Smooth muscle cell (in vitro differentiated cells): ENCODE results near the gene SPA17. TPM values are rescaled to one million over a fixed set of nuclear protein-coding genes. Genes with fewer than 3 reads are reported as not detected.

ENCODE experiments used
- DNase-seq: peaks from one replicate; lab custom pipeline; 2025; ENCODE audit not compliant: unreplicated experiment; lab: John Stamatoyannopoulos, UW
- H2AFZ ChIP-seq: fragments of 200-600 bp; sonication (generic); 2 replicates; pipeline ENCODE4 v1.6.0; 2016; ENCODE audit warnings: antibody characterized with exemption, low read depth, mild to moderate bottlenecking
- H3F3A ChIP-seq: fragments of 200-600 bp; sonication (generic); 2 replicates; pipeline ENCODE4 v1.6.0; 2017; ENCODE audit warnings: antibody characterized with exemption, low read depth
- H3K27ac ChIP-seq: fragments of 200-600 bp; sonication (generic); 2 replicates; pipeline ENCODE4 v1.5.1; 2016; ENCODE audit warnings: low read depth, mild to moderate bottlenecking
- H3K27me3 ChIP-seq: fragments of 200-600 bp; sonication (generic); 2 replicates; pipeline ENCODE4 v1.6.1; 2016; ENCODE audit warnings: low read depth, mild to moderate bottlenecking
- H3K36me3 ChIP-seq: fragments of 200-600 bp; sonication (generic); 2 replicates; pipeline ENCODE4 v1.5.1; 2016; ENCODE audit warnings: low read depth
- H3K4me1 ChIP-seq: fragments of 200-600 bp; sonication (generic); 2 replicates; pipeline ENCODE4 v1.5.1; 2016; ENCODE audit warnings: low read depth
- H3K4me2 ChIP-seq: fragments of 200-600 bp; sonication (generic); 2 replicates; pipeline ENCODE4 v1.6.0; 2016; ENCODE audit warnings: mild to moderate bottlenecking
- H3K4me3 ChIP-seq: fragments of 200-600 bp; sonication (generic); 2 replicates; pipeline ENCODE4 v1.5.1; 2016; ENCODE audit warnings: mild to moderate bottlenecking
- H3K79me2 ChIP-seq: fragments of 200-600 bp; sonication (generic); 2 replicates; pipeline ENCODE4 v1.6.0; 2016; ENCODE audit warnings: low read depth, mild to moderate bottlenecking
- H3K9ac ChIP-seq: fragments of 200-600 bp; sonication (generic); 2 replicates; pipeline ENCODE4 v1.6.0; 2016; ENCODE audit warnings: low read depth
- H3K9me3 ChIP-seq: fragments of 200-600 bp; sonication (generic); replicated peaks from 2 replicates; pipeline ENCODE4 v1.5.1; 2016; ENCODE audit warnings: low read depth
- H4K20me1 ChIP-seq: fragments of 200-600 bp; sonication (generic); 2 replicates; pipeline ENCODE4 v1.6.0; 2016; ENCODE audit warnings: low read depth
- WGBS: methylation state at CpG from one replicate; pipeline ENCODE4 v1.1.7; 2016; ENCODE audit warnings: low lambda C conversion rate; 5-methylcytosine and 5-hydroxymethylcytosine counted together
- polyA plus RNA-seq: library from polyadenylated mRNA; unstranded; fragments of >200 nt; fragmentation: Nextera tagmentation; extraction: Ambion mirVana; gene quantifications from 2 replicates; pipeline ENCODE4 v1.2.1, GENCODE V29; 2016
- total RNA-seq: library from RNA; depleted of rRNA; stranded (reverse); fragments of >200 nt; gene quantifications from 2 replicates; pipeline ENCODE4 v1.2.3, GENCODE V29; 2014
- TF ChIP-seq, protein P1 (sequence below): fragments of 200-600 bp; sonication (generic); IDR thresholded peaks from 2 replicates; pipeline ENCODE4 v1.5.1; 2017; ENCODE audit warnings: borderline replicate concordance, mild to moderate bottlenecking, antibody characterized with exemption; ENCODE audit not compliant: insufficient read depth, poor library complexity, severe bottlenecking

Gene SPA17
- total and polyA plus RNA-seq, 2 experiments from 2014 or later: 6.1 to 7.4 TPM

- peak within 1 kb of the TSS; percentile 70 for H2AFZ ChIP-seq
- H4K20me1 ChIP-seq: no peaks in the 10 kb centered on the region
- no peak within 1 kb of the TSS for H3K9ac ChIP-seq
- no peaks in the 10 kb centered on the region for H3K36me3 ChIP-seq
- H3K4me1 ChIP-seq: peaks cover 11% of the 10 kb centered on the region
- TF ChIP-seq, protein P1, sequence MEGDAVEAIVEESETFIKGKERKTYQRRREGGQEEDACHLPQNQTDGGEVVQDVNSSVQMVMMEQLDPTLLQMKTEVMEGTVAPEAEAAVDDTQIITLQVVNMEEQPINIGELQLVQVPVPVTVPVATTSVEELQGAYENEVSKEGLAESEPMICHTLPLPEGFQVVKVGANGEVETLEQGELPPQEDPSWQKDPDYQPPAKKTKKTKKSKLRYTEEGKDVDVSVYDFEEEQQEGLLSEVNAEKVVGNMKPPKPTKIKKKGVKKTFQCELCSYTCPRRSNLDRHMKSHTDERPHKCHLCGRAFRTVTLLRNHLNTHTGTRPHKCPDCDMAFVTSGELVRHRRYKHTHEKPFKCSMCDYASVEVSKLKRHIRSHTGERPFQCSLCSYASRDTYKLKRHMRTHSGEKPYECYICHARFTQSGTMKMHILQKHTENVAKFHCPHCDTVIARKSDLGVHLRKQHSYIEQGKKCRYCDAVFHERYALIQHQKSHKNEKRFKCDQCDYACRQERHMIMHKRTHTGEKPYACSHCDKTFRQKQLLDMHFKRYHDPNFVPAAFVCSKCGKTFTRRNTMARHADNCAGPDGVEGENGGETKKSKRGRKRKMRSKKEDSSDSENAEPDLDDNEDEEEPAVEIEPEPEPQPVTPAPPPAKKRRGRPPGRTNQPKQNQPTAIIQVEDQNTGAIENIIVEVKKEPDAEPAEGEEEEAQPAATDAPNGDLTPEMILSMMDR: no peak
- peak within 1 kb of the TSS; percentile 60 for H3K4me3 ChIP-seq
- H3K27ac ChIP-seq: no peak within 1 kb of the TSS
- no peaks in the 10 kb centered on the region for H3K9me3 ChIP-seq
- DNase-seq: peak; percentile 68
- WGBS: 3% methylated on average over 35 of the region's 59 CpGs
- no peaks in the 10 kb centered on the region for H3K79me2 ChIP-seq
- H3K4me2 ChIP-seq: peak within 1 kb of the TSS; percentile 89
- H3F3A ChIP-seq: no peaks in the 10 kb centered on the region
- H3K27me3 ChIP-seq: peaks cover 93% of the 10 kb centered on the region
Measured at GRCh38 chr11:124739479-124740276, 66.0 kb downstream of the SPA17 start, which contains the start of gene NRGN. TSS of gene NRGN (plus strand) at chr11:124739942. CDS start at chr11:124740085, 143 bp downstream.

DNA sequence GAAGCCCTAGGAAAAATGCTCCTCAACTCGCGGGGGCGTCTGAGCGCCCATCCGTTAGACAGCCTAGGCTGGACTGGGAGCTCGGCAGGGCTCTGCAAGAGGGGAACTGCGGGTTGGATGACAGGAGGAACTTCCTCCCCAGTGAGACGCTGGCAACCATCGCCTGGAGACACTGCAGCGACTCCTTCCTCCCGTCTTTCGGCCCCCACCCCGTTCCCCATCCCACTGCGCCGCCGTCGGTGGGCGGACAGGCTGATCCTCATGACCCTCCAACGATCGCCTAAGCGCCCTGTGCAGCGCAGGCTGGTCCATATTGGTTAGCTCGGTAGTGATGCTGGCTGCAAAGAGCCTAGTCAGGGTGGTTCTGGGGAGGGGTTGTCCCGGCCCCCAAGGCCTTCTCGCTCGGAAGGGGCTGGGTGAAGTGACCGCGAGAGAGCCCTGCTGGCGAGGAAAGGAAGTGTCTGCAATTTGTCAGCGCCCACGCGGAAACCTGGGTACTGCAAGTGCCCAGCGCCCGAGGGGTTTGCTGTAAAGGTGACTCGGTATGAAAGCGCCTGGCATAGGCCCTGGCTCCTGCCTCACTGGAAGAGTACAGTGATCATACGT lies 66.7 kb downstream of the SPA17 start:
- no peak overlapping the region for H3K27ac ChIP-seq
- 5% methylated on average over 36 of the region's 37 CpGs for WGBS
- TF ChIP-seq, protein P1: peak; percentile 37
- peak overlapping the region; percentile 89 for H3K4me2 ChIP-seq
- H3K27me3 ChIP-seq: peaks cover 93% of the 10 kb centered on the region
- H3K4me1 ChIP-seq: peaks cover 16% of the 10 kb centered on the region
- H3K4me3 ChIP-seq: peak overlapping the region; percentile 60
- H3K36me3 ChIP-seq: no peaks in the 10 kb centered on the region
- H3K9me3 ChIP-seq: no peaks in the 10 kb centered on the region
- no peaks in the 10 kb centered on the region for H3K79me2 ChIP-seq
- H3K9ac ChIP-seq: no peak overlapping the region
- no peaks in the 10 kb centered on the region for H3F3A ChIP-seq
- H2AFZ ChIP-seq: peak overlapping the region; percentile 70
- no peaks in the 10 kb centered on the region for H4K20me1 ChIP-seq
- DNase-seq: no peak

DNA sequence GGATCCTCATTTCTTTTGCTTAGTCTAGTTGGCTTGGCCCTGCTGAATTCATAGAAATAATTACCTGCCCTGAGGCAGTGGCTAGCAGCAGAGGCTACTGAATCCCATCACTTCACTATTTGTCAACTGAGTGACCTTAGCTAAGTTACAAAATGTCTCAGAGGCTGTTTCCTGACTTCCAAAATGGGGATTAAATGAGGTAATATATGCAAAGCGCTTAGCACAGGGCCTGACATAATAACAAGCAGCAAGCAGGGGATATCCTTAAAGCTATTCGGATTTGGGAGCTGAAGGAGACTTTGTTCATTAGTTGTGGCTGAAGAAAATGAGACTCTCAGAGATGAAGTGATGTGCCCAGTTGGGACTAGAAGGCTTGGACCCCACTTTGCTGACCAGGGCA lies 68.9 kb downstream of the SPA17 start:
- Histone ChIP-seq H3K9ac (no peak overlapping the region), H3K4me1 (peaks cover 26% of the 10 kb centered on the region), H3K36me3 (no peaks in the 10 kb centered on the region), H2AFZ (no peak overlapping the region), H3K27ac (no peak overlapping the region), H3K4me2 (no peak overlapping the region), H3K9me3 (no peaks in the 10 kb centered on the region), H3K4me3 (no peak overlapping the region), H4K20me1 (no peaks in the 10 kb centered on the region), H3K27me3 (peaks cover 93% of the 10 kb centered on the region), H3F3A (no peaks in the 10 kb centered on the region), H3K79me2 (no peaks in the 10 kb centered on the region)
- TF ChIP-seq, protein P1: no peak
- no peak for DNase-seq
- WGBS: 69% methylated on average over 2 of the region's 2 CpGs
